ENCODE data around the gene DUSP22. TPM values are rescaled to one million over a fixed set of nuclear protein-coding genes. Genes with fewer than 3 reads are reported as not detected.

The DUSP22 gene
- total RNA-seq, 1 donor from 2014 or later, result 22.5 TPM

- DNase-seq, result no peak
- Mint-ChIP-seq H3K4me3 (no peak overlapping the region), H3K36me3 (ENCODE audit: low read depth) (peaks cover 15% of the 10 kb centered on the region), H3K9me3 (no peaks in the 10 kb centered on the region), H3K27me3 (no peaks in the 10 kb centered on the region), H3K4me1 (peaks cover 3% of the 10 kb centered on the region), H3K27ac (no peak overlapping the region)
- intact Hi-C loops (cut with micrococcal nuclease), result no loop called here
Measured at GRCh38 chr6:304833-305370, 12.6 kb downstream of the DUSP22 start.

- peaks cover 3% of the 10 kb centered on the region for H3K4me1 Mint-ChIP-seq
- no peak for DNase-seq
- intact Hi-C loops (cut with micrococcal nuclease), result no loop called here
- H3K9me3 Mint-ChIP-seq, result no peaks in the 10 kb centered on the region
- no peaks in the 10 kb centered on the region for H3K27me3 Mint-ChIP-seq
- H3K27ac Mint-ChIP-seq, result no peak overlapping the region
- H3K36me3 Mint-ChIP-seq (ENCODE audit: low read depth), result peaks cover 15% of the 10 kb centered on the region
- H3K4me3 Mint-ChIP-seq, result no peak overlapping the region
Measured at GRCh38 chr6:305371-306206, 13.3 kb downstream of the DUSP22 start.

GRCh38 chr6:306641-307061, 14.4 kb downstream of the DUSP22 start:
- Mint-ChIP-seq H3K36me3 (ENCODE audit: low read depth) (peaks cover 16% of the 10 kb centered on the region), H3K4me3 (no peak overlapping the region), H3K4me1 (peaks cover 4% of the 10 kb centered on the region), H3K9me3 (no peaks in the 10 kb centered on the region), H3K27ac (no peak overlapping the region), H3K27me3 (no peaks in the 10 kb centered on the region)
- intact Hi-C loops (cut with micrococcal nuclease), result no loop called here
- DNase-seq, result no peak

- Mint-ChIP-seq H3K9me3 (no peaks in the 10 kb centered on the region), H3K4me3 (no peak overlapping the region), H3K27me3 (no peaks in the 10 kb centered on the region), H3K27ac (no peak overlapping the region), H3K4me1 (peaks cover 9% of the 10 kb centered on the region), H3K36me3 (ENCODE audit: low read depth) (peaks cover 20% of the 10 kb centered on the region)
- DNase-seq, result no peak
- intact Hi-C loops (cut with micrococcal nuclease), result no loop called here
Measured at GRCh38 chr6:307065-307814, 15.0 kb downstream of the DUSP22 start.

GRCh38 chr6:307874-308273, 15.6 kb downstream of the DUSP22 start:
- no peaks in the 10 kb centered on the region for H3K9me3 Mint-ChIP-seq
- intact Hi-C loops (cut with micrococcal nuclease), result no loop called here

GRCh38 chr6:308307-308706, 16.0 kb downstream of the DUSP22 start:
- DNase-seq, result no peak
- H3K4me3 Mint-ChIP-seq, result no peak overlapping the region
- no peaks in the 10 kb centered on the region for H3K9me3 Mint-ChIP-seq
- intact Hi-C loops (cut with micrococcal nuclease), result no loop called here
- no peaks in the 10 kb centered on the region for H3K27me3 Mint-ChIP-seq
- no peak overlapping the region for H3K27ac Mint-ChIP-seq
- H3K4me1 Mint-ChIP-seq, result peaks cover 17% of the 10 kb centered on the region
- peaks cover 20% of the 10 kb centered on the region for H3K36me3 Mint-ChIP-seq (ENCODE audit: low read depth)

More at GRCh38 chr6:307874-308273, 15.6 kb downstream of the DUSP22 start:
- peaks cover 20% of the 10 kb centered on the region for H3K36me3 Mint-ChIP-seq (ENCODE audit: low read depth)
- DNase-seq, result no peak
- no peak overlapping the region for H3K27ac Mint-ChIP-seq
- no peaks in the 10 kb centered on the region for H3K27me3 Mint-ChIP-seq
- no peak overlapping the region for H3K4me3 Mint-ChIP-seq
- H3K4me1 Mint-ChIP-seq, result peaks cover 12% of the 10 kb centered on the region

GRCh38 chr6:308768-309167, 16.5 kb downstream of the DUSP22 start:
- H3K9me3 Mint-ChIP-seq, result no peaks in the 10 kb centered on the region
- H3K36me3 Mint-ChIP-seq (ENCODE audit: low read depth), result peaks cover 20% of the 10 kb centered on the region
- intact Hi-C loops (cut with micrococcal nuclease), result no loop called here
- peaks cover 17% of the 10 kb centered on the region for H3K4me1 Mint-ChIP-seq
- H3K27ac Mint-ChIP-seq, result no peak overlapping the region
- no peaks in the 10 kb centered on the region for H3K27me3 Mint-ChIP-seq
- no peak overlapping the region for H3K4me3 Mint-ChIP-seq
- DNase-seq, result no peak

- Mint-ChIP-seq H3K4me3 (no peak overlapping the region), H3K27me3 (no peaks in the 10 kb centered on the region), H3K4me1 (peaks cover 14% of the 10 kb centered on the region), H3K9me3 (no peaks in the 10 kb centered on the region), H3K36me3 (ENCODE audit: low read depth) (peaks cover 17% of the 10 kb centered on the region), H3K27ac (no peak overlapping the region)
- intact Hi-C loops (cut with micrococcal nuclease), result no loop called here
- no peak for DNase-seq
Measured at GRCh38 chr6:309947-310346, 17.7 kb downstream of the DUSP22 start.

GRCh38 chr6:310671-311070, 18.4 kb downstream of the DUSP22 start:
- intact Hi-C loops (cut with micrococcal nuclease), result no loop called here
- H3K36me3 Mint-ChIP-seq (ENCODE audit: low read depth), result peaks cover 18% of the 10 kb centered on the region
- H3K27me3 Mint-ChIP-seq, result no peaks in the 10 kb centered on the region
- peaks cover 14% of the 10 kb centered on the region for H3K4me1 Mint-ChIP-seq
- no peak overlapping the region for H3K27ac Mint-ChIP-seq
- H3K9me3 Mint-ChIP-seq, result no peaks in the 10 kb centered on the region
- DNase-seq, result no peak
- no peak overlapping the region for H3K4me3 Mint-ChIP-seq

- intact Hi-C loops (cut with micrococcal nuclease), result no loop called here
- H3K27me3 Mint-ChIP-seq, result no peaks in the 10 kb centered on the region
- DNase-seq, result no peak
- H3K36me3 Mint-ChIP-seq (ENCODE audit: low read depth), result peaks cover 18% of the 10 kb centered on the region
- no peak overlapping the region for H3K4me3 Mint-ChIP-seq
- no peak overlapping the region for H3K27ac Mint-ChIP-seq
- H3K4me1 Mint-ChIP-seq, result peaks cover 14% of the 10 kb centered on the region
- H3K9me3 Mint-ChIP-seq, result no peaks in the 10 kb centered on the region
Measured at GRCh38 chr6:311679-312220, 19.5 kb downstream of the DUSP22 start.

GRCh38 chr6:313087-313486, 20.8 kb downstream of the DUSP22 start:
- H3K27me3 Mint-ChIP-seq, result no peaks in the 10 kb centered on the region
- intact Hi-C loops (cut with micrococcal nuclease), result no loop called here
- no peak overlapping the region for H3K4me3 Mint-ChIP-seq
- no peak for DNase-seq
- no peak overlapping the region for H3K27ac Mint-ChIP-seq
- no peaks in the 10 kb centered on the region for H3K9me3 Mint-ChIP-seq
- H3K4me1 Mint-ChIP-seq, result peaks cover 14% of the 10 kb centered on the region
- peaks cover 15% of the 10 kb centered on the region for H3K36me3 Mint-ChIP-seq (ENCODE audit: low read depth)

- Mint-ChIP-seq H3K4me3 (no peak overlapping the region), H3K36me3 (ENCODE audit: low read depth) (peaks cover 12% of the 10 kb centered on the region), H3K27me3 (no peaks in the 10 kb centered on the region), H3K27ac (no peak overlapping the region), H3K4me1 (peaks cover 14% of the 10 kb centered on the region), H3K9me3 (no peaks in the 10 kb centered on the region)
- intact Hi-C loops (cut with micrococcal nuclease), result no loop called here
- DNase-seq, result no peak
Measured at GRCh38 chr6:313917-314316, 21.6 kb downstream of the DUSP22 start.

- no peak for DNase-seq
- no peak overlapping the region for H3K27ac Mint-ChIP-seq
- peaks cover 17% of the 10 kb centered on the region for H3K4me1 Mint-ChIP-seq
- intact Hi-C loops (cut with micrococcal nuclease), result no loop called here
- peaks cover 14% of the 10 kb centered on the region for H3K36me3 Mint-ChIP-seq (ENCODE audit: low read depth)
- H3K9me3 Mint-ChIP-seq, result no peaks in the 10 kb centered on the region
- H3K27me3 Mint-ChIP-seq, result no peaks in the 10 kb centered on the region
- H3K4me3 Mint-ChIP-seq, result no peak overlapping the region
Measured at GRCh38 chr6:314377-314776, 22.1 kb downstream of the DUSP22 start.

GRCh38 chr6:315226-315625, 22.9 kb downstream of the DUSP22 start:
- Mint-ChIP-seq H3K27ac (no peak overlapping the region), H3K9me3 (no peaks in the 10 kb centered on the region), H3K36me3 (ENCODE audit: low read depth) (peaks cover 11% of the 10 kb centered on the region), H3K4me1 (peaks cover 20% of the 10 kb centered on the region), H3K4me3 (no peak overlapping the region), H3K27me3 (no peaks in the 10 kb centered on the region)
- intact Hi-C loops (cut with micrococcal nuclease), result no loop called here
- no peak for DNase-seq
